ENCODE results near the gene F3.

- TF ChIP-seq, protein P1, sequence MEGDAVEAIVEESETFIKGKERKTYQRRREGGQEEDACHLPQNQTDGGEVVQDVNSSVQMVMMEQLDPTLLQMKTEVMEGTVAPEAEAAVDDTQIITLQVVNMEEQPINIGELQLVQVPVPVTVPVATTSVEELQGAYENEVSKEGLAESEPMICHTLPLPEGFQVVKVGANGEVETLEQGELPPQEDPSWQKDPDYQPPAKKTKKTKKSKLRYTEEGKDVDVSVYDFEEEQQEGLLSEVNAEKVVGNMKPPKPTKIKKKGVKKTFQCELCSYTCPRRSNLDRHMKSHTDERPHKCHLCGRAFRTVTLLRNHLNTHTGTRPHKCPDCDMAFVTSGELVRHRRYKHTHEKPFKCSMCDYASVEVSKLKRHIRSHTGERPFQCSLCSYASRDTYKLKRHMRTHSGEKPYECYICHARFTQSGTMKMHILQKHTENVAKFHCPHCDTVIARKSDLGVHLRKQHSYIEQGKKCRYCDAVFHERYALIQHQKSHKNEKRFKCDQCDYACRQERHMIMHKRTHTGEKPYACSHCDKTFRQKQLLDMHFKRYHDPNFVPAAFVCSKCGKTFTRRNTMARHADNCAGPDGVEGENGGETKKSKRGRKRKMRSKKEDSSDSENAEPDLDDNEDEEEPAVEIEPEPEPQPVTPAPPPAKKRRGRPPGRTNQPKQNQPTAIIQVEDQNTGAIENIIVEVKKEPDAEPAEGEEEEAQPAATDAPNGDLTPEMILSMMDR (IDR thresholded peaks at IDR 0.05): no peak
- no peak for TF ChIP-seq POLR2A (IDR thresholded peaks at IDR 0.05)
Observed at GRCh38 chr1:94486990-94487389, 54.6 kb downstream of the F3 start.

All from adrenal gland (tissue), 5 donors.